GM10847 (cell line): Measurements from ENCODE around the gene SP9.

Experiments used
- POLR2A ChIP-seq: IDR thresholded peaks from 2 replicates; pipeline ENCODE4 v1.6.1; 2011; ENCODE audit not compliant: insufficient read length; ENCODE audit errors: extremely low read depth

SP9 gene

DNA sequence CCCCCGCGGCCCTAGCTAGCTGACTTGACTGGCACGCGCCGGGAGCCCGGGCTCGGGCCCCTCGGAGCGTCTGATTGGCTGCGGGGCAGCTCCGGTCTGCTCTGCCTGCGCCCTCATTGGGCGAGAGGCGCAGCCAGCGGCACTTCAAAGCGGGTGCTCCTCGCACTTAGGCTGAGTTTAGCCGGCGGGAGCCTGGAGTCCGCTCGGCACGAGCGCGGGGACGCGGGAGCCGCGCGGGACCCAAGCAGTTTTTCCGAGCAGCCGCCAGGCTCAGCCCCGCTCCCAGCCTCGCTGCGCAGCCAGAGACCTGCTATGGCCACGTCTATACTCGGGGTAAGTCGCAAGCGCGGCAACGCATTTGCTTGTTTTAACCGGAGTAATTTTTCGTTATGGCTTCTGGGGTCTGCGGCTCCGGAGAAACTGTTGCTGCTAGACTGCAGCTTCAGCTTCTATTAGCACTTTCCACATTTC, at the start of gene SP9:
SP9 (plus strand) TSS at position 174 of the 471 bp plus-strand sequence; CDS start at position 313, 139 bp downstream.
- TF ChIP-seq POLR2A: no peak

GRCh38 chr2:174286172-174286571, 48.6 kb upstream of the SP9 start:
- no peak for TF ChIP-seq POLR2A

GRCh38 chr2:174292908-174293307, 41.8 kb upstream of the SP9 start:
- TF ChIP-seq POLR2A: no peak

GRCh38 chr2:174300114-174300513, 34.6 kb upstream of the SP9 start:
- no peak for TF ChIP-seq POLR2A

DNA sequence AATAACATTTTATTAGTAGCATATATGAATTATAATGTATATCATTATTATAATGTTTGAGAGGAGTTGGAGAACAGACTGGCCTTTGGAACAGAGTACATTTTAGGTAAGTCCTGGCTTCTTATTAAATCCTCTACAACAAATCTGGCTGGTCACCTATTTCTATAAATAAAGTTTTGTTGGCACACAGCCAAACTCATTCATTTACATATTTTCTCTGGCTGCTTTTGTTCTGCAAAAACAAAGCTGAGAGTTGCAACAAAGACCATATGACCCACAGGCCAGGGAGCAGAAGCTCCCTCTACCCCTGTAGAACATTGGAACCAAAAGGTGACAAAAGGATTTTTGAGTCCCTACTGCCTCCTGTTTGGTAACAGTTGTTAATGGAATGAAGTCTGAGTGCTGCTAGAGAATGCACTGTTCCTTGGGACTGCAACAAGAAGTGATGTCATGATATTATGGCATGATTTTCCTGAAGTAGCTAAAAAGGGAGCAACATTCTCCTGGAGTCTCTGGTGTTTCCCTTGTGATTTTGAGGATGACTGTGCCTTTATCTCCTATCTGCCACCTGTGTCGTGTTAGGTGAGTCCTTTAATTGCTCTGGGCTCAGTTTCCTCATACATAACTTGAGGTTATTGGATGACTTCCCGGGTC, 22.0 kb upstream of the SP9 start:
- TF ChIP-seq POLR2A: no peak

DNA sequence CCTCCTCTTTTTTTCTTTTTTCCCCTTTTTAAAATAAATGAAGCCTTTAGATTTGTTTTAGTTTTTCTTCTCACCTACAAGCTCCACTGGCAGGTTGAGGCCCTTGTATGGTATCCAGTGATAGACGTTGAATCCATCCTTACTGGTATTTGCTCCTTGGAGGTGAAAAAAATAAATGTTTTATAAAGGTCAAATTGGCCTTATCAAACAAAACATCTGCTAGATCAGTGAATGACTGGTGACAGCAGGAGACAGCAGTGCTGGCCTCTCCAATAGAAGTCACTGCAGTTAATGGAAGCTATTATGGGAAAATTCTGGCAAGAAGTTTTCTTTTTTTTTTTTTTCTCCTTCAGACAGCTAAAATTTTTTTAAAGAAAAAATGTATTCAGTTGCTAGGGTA, 12.6 kb upstream of the SP9 start:
- TF ChIP-seq POLR2A: no peak

- TF ChIP-seq POLR2A: no peak
These were observed 12.0 kb upstream of the SP9 start for GRCh38 chr2:174322746-174323145.

GRCh38 chr2:174324530-174324929, 10.2 kb upstream of the SP9 start:
- no peak for TF ChIP-seq POLR2A

DNA sequence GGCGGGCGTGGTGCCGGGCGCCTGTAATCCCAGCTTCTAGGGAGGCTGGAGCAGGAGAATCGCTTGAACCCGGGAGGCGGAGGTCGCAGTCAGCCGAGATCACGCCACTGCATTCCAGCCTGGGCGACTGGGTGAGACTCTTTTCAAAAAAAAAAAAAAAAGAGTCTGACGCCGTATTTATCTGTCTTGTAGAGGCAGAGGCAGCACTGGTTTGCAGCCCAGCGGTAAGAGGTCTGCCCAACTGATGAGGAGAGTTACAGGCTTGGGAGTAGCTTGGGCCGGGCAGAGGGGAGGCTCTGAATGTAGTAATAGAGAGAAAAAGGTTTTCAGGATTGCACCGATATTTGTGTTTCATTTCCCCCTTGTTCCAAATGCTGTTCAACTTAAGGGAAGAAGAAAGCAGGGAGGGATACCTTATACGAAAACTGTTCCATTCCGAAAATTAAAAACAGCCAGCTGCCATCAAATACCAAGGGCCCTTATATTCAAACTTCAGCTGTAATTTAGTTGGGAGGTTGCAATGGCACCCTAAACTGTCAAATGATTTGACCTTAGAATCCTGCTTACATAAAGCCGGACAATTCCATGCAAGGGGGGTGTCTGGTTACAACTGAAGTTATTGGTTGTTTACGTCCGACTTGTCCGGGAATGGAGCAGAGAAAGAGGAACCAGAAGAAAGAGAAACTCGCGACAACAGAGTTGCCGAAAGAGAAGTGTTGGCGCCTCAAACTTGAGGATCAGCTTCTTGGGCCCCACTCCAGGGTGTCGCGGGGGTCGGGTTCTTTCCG, 9.2 kb upstream of the SP9 start:
- no peak for TF ChIP-seq POLR2A

GRCh38 chr2:174326161-174327020, 8.4 kb upstream of the SP9 start:
- TF ChIP-seq POLR2A: no peak

GRCh38 chr2:174327021-174327840, 7.5 kb upstream of the SP9 start:
- no peak for TF ChIP-seq POLR2A

DNA sequence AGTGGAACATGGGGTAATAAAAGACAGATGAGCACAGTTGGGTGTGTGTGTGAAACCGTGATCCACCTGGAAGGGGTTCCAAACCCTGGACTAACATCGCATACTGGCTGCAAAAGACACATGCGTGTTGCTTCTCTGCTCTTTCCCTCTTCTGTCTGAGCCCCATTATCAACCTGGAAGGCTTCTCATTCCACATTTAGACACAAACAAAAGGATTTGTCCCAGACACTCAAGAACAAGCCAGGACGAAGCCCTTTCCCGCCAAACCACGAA, 7.0 kb upstream of the SP9 start:
- no peak for TF ChIP-seq POLR2A

- no peak for TF ChIP-seq POLR2A
These were observed 6.4 kb upstream of the SP9 start for GRCh38 chr2:174328114-174328960.
